GM21723 (cell line): ENCODE results near the gene COG3.

ENCODE experiments used
- ATAC-seq: cut with Tn5 transposase; IDR thresholded peaks from one replicate; pipeline ENCODE4 v1.9.1; 2021; ENCODE audit warnings: mild to moderate bottlenecking, moderate library complexity; ENCODE audit not compliant: unreplicated experiment

The COG3 gene

DNA sequence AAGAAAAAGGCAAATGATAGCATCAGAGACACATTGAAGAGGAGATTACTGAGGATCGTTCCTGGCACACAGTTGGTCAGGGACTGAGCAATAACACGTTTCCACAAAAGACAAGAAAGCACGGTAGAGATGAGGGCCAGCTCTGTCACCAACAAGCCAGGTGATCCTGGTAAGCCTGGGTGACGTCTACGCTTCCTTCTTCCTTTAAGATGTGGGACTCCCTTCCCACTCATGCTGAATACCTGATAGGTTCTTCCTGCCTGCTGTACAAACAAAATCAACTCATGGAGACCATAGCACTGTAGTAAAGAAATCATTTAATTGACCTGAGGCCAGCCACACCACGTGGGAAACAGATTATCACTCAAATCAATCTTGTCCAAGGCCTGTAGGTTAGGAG is 19.7 kb upstream of the COG3 start:
- ATAC-seq: no peak

GRCh38 chr13:45446181-45446580 is 18.6 kb upstream of the COG3 start:
- ATAC-seq: no peak

DNA sequence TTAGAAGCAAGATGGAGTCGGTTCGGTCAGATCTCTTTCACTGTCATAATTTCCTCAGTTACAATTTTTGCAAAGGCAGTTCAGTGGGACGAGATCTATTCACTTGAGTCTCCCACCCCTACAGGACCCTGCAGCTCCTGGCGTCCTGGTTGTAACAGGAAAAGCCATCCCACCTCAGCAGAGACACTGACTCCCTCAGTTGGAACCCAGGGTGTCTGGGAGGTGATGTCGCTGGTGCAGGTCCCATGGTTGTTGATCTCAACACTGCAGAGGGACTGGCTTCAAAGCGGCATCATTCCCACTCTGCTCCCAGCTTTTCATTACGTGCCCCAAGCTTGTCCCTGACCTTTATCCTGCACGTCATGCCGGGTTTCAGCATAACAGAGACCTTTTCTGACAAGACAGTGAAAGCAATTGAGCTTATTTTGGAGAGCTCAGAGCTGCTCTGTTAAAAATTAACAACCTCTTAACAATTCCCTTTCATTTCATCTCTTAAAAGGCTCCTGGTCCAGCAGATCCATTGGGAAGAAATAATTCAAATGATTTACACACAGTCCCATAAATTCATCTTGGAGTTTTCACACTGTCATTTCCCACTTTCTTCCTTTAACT is 17.6 kb upstream of the COG3 start:
- no peak for ATAC-seq

GRCh38 chr13:45448965-45449559 is 15.7 kb upstream of the COG3 start:
- no peak for ATAC-seq

DNA sequence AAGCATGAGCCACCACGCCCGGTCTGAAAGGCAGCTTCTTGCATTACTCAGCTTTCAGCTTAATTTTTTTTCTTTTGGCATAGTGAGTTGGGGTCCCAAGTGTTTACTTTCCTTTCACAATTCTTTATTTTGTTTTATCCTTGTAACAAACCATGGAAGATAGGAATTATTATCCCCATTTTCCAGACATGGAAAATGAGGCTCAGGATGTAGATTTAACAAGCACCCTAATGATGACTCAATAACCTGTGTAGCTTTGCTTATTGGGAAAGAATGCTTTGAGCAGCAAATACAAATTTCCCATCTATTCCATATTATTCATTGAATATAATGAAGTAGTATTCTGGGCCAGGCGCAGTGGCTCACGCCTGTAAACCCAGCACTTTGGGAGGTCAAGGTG is 13.5 kb upstream of the COG3 start:
- ATAC-seq: no peak

- ATAC-seq: no peak
Observed at GRCh38 chr13:45454204-45454603, 10.5 kb upstream of the COG3 start.

DNA sequence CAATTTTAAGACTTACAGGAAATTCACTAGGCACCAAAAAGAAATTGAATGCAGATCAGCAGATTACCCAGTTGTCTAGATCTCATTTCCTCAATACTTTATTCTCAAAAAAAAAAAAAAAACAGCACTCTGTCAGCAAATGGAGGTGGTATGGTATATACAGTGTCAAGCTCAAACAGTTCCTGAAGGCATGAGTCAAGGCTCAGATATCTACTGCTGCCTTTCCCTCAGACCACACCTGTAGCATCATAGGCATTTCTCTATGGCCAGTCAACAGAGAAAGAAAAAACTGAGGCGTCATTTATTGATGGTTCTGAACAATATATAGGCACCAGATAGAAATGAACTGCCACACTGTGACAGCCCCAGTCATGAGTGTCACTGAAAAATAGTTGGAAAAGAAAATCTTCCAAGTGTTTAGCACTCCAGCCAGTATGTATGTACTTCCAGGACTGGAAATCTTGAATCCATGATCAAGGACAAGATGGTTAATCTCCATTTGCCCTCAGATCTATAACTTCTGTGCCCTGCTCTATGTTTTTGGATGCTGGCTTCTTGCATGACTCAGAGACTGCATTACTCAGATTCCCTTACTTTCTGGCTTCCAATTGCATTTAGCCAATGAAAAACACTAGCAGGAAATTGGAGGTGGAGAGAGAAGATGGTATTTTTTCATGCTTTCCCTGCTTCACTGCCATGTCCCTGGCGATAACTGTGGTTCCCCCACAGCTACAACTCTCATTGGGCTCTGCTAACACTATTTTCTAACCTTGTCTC is 8.4 kb upstream of the COG3 start:
- ATAC-seq: no peak

- no peak for ATAC-seq
Observed at GRCh38 chr13:45464141-45464686, 525 bp upstream of the COG3 start.

GRCh38 chr13:45466359-45466758 is 1.6 kb downstream of the COG3 start:
- no peak for ATAC-seq

GRCh38 chr13:45468635-45469034 is 3.9 kb downstream of the COG3 start:
- ATAC-seq: no peak

DNA sequence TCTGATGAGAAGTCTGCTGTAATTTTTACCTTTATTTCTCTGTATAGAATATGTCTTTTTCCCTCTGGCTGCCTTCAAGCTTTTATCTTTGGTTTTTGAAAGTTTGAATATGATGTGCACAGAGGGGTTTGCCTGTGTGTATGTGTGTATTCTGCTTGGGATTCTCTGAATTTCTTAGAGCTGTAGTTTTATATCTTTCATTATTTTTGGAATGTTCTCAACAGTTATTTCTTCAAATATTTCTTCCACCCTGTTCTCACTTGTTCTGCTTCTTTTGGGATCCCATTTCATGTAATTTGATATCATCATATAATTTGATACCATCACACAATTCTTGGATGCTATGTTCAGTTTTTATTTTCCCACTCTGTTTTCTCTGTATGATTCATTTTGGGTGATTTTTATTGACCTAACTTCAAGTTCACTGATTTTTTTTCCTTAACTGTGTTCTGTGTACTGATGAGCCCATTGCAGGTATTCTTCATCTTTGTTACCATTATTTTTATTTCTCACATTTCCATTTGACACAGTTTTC is 7.5 kb downstream of the COG3 start:
- ATAC-seq: no peak

- ATAC-seq: no peak
Observed at GRCh38 chr13:45473627-45474026, 8.9 kb downstream of the COG3 start.

DNA sequence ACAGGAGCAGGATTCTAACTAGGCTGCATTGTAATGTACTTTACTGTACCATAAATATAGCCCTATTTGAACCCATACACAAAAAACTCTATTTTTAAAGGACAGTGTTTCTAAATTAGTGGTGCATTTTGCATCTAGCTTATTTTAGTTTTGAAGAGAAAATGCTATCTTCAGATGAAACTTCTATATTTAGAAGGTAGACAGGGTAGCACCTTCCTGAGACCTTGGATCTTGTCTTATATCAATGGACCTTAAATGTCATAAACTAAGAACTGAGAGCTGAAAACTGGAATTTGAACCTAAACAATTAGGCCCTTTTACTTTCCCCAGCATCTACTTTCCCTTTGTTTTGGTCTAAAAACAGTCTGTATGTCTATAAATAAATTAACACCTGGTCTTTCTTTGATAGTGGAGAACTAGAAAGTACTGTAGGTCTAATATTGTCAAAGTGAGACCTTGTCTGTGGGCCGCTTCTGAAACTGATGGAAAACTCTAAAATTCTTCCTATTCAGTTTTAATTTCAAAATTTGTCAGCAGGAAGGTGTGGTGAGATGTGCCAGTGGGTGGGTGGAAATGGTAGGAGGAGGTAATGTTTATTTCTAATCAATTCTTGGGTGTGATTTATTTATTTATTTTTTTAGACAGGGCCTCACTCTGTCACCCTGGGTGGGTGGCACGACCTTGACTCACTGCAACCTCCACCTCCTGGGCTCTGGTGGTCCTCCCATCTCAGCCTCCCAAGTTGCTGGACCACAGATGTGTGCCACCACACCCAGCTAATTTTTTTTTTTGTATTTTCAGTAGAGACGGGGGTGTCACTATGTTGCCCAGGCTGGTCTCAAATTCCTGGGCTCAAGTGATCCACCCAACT is 10.1 kb downstream of the COG3 start:
- peak; percentile 56 for ATAC-seq

GRCh38 chr13:45479661-45480060 is 14.9 kb downstream of the COG3 start:
- ATAC-seq: no peak

- ATAC-seq: no peak
Observed at GRCh38 chr13:45481688-45482087, 16.9 kb downstream of the COG3 start.

DNA sequence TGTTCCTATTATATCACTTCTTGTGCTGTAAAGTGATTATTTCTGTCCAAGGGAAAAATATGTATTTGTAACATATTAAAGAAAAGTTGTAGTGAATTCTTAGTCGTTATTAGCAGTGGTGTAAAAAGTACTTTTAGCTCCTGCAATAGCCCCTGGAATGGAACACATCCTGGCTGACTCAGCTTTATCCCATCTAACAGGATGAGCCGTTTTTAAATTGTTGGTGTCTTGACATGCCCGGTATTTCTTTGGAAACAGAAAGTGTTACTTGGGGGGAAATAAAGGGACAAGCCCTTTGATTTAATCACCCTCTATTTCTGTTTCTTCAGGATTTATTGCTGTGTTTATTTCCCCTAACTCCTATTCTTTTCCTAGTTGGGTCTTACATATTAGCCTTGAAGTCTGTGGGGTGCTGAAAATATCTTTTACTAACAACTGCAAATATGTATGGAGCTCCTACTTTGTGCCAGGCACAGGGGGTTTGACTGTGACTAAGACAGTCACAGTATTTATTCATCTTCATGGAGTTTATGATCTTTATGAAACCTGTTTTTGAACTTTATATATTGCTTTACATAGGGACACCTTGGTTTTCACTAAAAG is 17.9 kb downstream of the COG3 start:
- ATAC-seq: no peak

GRCh38 chr13:45487604-45488003 is 22.9 kb downstream of the COG3 start:
- no peak for ATAC-seq

DNA sequence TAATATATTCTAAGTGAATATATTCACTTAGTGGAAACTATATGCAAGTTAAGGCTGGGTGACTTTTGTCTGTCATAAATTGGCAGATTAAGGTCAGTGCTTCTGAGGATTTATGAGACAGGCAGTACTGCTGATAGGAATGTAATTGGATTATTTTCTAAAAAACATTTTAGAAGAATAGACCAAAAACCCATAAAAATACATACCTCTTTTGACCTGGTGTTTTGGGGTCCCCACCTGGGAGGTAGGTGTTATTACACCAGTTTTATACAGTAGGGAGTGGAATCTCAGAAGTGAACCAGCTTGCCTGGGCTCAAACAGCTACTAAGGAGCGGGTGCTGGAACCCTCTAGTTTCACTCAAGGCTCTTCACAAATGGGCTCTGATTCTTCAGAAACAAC is 25.3 kb downstream of the COG3 start:
- ATAC-seq: no peak

DNA sequence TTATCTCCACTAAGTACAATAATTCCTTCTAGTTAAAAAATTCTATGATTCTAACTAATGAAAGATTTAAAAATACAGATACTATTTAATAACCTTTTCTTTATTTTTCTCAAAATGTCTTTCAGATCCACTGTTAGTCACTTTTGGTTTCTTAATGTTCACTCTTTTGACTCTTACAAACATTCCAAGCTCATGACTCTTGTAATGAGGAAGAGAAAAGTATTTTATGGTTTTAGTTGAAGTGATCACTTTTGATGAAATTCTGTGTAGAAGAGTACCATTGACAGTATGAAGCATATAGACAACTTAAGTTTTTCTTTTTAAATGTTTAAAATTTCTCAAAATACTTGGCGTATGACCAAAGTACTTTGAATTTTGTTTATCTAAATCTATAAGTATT is 27.8 kb downstream of the COG3 start:
- ATAC-seq: no peak

DNA sequence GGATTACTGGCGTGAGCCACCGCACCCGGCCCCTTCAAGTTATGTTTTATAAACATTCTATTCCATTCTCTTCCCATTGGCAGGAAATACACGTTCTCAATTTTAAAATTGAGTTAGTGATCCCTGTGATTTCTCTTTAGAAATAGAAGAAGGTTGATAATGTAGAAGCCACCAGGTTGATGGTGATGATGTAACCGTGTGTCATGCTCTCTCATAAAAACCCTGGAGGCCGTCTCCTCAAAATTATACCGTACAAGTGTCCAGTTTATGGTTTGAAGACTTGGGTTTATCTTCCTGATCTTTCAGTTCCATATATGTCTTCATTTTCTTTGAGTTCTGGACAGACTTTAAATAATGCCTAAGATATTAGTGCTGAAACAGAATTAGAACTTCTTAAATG is 32.2 kb downstream of the COG3 start:
- no peak for ATAC-seq
